Fibroblast of lung (primary cell): Measurements from ENCODE around the gene PEX5.

ENCODE experiments used
- EZH2 ChIP-seq: IDR thresholded peaks from 2 replicates; pipeline ENCODE4 v1.5.1; 2012; ENCODE audit warnings: low read length, control low read depth, mild to moderate bottlenecking; ENCODE audit errors: missing control alignments
- TF ChIP-seq, protein P1 (sequence below), 2 donors: IDR thresholded peaks in 1 of 2; conservative IDR thresholded peaks in 1 of 2; 1 replicate in 1 of 2; 2 replicates in 1 of 2; pipeline ENCODE4 v1.5.1; 2011 to 2012; ENCODE audit warnings: low read length in 2 of 2, control low read depth in 1 of 2, inconsistent platforms in 1 of 2, low read depth in 1 of 2, mild to moderate bottlenecking in 1 of 2

DNA sequence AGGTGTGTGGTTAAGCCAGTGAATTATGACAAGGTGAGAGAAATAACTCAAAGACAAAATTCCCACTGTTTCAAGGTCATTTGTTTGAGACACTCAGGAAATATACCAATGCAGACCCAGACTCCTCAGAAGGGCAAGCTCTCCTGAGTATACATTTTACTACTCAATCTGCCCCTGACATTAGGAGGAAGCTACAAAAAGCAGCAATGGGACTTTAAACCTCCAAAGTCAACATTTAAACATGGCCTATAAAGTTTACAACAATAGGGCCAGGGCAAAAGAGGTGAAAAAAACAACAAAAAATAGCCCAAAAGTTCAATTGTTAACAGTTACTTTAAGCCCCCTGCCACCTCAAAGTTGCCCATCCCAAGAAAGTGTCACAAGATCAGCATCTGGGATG lies 19.5 kb upstream of the PEX5 start:
- no peak for TF ChIP-seq EZH2
- TF ChIP-seq, protein P1, sequence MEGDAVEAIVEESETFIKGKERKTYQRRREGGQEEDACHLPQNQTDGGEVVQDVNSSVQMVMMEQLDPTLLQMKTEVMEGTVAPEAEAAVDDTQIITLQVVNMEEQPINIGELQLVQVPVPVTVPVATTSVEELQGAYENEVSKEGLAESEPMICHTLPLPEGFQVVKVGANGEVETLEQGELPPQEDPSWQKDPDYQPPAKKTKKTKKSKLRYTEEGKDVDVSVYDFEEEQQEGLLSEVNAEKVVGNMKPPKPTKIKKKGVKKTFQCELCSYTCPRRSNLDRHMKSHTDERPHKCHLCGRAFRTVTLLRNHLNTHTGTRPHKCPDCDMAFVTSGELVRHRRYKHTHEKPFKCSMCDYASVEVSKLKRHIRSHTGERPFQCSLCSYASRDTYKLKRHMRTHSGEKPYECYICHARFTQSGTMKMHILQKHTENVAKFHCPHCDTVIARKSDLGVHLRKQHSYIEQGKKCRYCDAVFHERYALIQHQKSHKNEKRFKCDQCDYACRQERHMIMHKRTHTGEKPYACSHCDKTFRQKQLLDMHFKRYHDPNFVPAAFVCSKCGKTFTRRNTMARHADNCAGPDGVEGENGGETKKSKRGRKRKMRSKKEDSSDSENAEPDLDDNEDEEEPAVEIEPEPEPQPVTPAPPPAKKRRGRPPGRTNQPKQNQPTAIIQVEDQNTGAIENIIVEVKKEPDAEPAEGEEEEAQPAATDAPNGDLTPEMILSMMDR (conservative IDR thresholded peaks at IDR 0.05 in 1 of 2, IDR thresholded peaks at IDR 0.05 in 1 of 2; ENCODE audit: low read depth in 1 of 2, low read length in 2 of 2): no peak
